NCI-H187 (cell line): ENCODE results near the gene TRANK1.

Source experiments
- DNase-seq, 2 experiments: peaks; one replicate each; lab custom pipeline; 2025; lab: John Stamatoyannopoulos, UW

Gene TRANK1

DNA sequence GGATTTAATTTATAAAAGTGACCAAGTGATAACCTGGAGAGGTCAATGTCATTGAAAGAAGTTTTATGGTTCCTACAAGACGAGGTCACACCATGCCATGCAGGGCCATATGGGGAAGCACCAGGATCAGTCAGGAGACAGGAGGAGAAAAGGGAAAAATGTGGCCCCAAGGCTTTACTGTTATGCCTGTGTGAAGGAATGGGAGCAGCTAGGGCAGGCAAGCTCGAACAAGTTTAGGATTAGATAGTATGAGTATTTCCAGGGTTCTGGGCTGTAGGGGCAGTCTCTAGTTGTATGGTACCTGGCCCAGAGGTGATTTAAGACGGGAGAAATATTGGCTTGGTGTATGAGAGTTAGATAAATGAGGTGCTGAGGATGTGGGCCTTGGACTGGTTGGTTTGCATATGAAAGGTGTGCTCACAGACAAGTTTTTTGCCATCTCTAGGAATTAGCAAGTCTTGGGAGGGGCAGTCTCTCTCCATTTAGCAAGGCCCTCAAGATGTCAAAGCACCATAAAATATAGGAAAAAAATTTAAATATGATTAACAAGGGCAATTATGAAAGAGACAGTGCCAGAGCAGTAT, 144.2 kb downstream of the TRANK1 start:
- no peak for DNase-seq

DNA sequence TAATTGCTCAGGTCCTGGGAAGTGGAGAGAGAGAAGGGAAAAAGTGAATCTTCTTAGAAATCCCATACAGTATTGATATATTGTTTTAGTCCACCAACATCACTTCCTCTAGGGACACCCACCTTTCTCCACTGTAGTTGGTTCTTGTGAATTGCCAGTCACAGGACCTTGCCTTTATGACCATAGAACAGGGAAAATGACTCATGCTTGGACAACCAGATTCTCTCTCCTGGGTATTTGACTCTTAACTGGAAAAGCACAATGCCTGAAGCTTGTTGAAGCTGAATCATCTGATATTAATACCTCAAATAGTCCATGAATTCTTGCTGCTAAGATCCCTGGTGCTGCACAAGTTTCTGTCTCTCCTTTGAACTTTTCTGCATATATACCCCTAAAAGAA, 148.0 kb downstream of the TRANK1 start:
- no peak for DNase-seq

DNA sequence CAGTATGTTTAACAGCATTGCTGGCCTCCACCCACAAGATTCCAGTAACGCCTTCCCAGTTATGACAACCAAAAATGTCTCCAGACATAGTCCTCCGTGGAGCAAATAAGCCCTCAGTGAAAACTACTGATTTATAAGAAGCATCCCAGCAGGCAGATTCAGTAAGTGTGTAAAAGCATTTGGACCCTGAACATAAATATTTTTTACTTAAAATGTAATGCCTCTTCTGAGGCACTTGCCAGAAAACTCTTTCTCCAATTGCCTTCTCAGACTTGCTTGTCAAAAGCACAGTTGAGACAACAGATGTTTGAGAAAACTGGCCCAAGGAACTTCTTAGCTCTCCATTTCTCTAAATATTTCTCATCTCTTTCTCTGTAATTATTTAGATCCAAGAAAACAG, 148.7 kb downstream of the TRANK1 start:
- DNase-seq: no peak

DNA sequence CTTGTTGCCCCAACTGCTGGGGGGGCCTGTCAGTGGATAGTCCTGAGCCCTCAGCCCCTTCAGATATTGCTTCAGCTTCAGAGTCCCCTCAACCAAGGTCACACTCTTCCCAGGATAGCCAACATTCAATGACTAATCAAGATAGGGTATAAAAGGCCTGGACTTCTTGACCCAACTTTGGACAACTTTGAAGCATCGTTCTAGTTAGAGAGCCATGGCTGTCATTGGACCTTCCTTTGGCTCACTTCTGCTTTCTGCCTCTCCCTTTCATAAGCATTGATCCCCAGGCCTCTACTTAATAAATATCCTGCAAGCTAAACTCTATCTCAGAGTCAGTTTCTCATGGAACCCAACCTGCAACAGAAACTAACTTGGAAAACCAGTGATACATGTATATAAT, 149.2 kb downstream of the TRANK1 start:
- DNase-seq: no peak

DNA sequence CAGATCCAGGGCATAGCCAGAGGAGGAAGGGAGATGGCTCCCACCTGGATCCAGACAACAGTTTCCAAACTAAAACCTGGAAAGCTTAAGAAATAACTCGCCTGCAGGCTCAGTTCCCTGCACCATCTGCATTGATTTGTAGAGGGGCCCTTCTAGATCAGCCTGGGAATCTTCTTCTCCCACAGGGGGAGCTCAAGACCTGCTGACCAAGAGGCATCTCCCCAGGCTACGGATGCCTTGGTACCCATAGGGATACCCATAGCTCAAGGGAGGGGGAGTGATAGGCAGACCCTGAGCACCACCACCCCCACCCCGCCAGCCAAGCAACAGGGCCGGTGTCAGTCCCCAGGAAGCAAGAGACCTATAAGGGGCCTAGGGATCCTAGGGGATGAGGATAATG, 152.5 kb downstream of the TRANK1 start:
- peak in 1 of 2 experiments; percentile 34 for DNase-seq

DNA sequence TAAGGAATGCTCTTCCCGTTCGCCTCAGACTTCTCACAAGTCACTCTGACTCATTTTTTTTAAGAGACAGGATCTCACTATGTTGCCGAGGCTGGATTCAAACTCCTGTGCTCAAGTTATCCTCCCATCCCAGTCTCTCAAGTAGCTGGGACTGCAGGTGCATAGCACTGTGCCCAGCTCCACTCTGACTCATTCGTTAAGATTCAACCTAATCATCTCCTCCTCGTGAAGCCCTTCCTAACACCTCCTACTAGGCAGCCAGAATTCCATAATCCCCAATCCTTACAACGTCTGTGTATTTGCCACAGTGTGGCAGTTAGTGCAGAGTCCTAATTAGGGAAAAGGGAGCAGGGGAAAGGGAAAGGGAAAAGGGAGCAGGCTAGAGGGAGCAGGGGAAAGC, 154.1 kb downstream of the TRANK1 start:
- DNase-seq: no peak

DNA sequence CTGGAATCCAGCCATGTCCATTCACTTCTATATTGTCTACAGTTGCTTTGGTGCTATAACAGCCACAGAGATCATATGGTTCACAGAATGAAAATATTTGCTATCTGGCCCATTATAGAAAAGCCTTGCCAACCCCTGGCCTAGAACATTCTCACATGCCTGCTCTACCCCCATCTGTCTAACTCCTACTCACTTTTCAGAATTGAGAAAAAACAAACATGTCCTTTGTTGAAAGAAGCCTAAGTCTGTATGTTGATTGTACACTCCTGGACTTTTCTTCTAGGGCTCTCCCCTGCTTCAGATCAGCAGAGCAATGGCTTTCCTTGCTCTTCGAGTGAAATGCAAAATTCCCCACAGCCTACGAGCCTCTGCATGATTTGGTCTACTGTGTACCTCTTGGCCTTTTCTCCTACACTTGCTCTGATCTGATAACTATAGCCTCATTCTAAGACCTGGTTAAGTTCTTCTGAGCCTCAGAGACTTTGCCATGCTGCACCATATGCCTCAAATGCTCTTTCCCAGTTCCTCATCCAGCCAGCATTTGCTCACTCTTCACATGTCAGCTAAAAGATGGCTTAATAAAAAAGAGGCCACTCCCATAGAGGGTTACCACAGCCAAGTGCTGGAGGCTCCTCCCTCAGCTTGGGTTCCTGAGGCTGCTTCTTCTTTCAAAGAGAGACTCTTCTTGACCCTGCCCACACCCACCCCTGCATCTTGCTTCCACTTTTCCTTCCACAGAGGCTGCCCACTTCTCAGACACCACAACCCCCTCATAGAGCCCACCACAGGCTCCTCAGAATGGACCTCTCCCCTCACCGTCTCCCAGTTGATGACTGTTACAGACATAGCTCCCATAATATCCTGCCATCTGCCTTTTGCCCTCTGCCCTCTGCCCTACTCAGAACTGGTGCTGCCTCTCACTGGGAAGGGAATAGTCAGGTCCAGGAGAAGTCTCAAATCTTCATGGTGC, 157.6 kb downstream of the TRANK1 start:
- no peak for DNase-seq

DNA sequence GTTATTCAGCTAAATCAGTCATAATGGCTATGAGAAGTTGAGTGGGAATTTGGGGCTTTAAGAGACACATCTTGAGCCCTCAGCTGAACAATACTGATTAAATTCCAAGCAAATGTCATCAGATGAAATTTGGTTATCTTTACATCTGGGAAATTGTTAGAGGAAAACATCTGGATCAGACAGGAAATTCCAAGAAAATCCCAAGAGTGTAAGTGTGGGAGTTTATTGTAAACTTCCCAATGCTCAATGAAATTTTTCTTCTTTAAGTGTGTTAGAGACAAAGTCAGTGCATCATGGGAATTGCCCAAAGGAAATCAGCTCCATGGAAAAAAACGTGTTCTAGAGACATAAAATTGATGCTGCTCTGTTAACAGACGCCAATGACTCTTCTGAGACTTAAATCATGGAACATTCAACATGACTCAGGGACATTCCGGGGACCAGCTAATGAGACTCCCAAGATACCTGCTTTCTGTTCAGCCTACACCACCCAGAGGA, 160.7 kb downstream of the TRANK1 start:
- DNase-seq: no peak

DNA sequence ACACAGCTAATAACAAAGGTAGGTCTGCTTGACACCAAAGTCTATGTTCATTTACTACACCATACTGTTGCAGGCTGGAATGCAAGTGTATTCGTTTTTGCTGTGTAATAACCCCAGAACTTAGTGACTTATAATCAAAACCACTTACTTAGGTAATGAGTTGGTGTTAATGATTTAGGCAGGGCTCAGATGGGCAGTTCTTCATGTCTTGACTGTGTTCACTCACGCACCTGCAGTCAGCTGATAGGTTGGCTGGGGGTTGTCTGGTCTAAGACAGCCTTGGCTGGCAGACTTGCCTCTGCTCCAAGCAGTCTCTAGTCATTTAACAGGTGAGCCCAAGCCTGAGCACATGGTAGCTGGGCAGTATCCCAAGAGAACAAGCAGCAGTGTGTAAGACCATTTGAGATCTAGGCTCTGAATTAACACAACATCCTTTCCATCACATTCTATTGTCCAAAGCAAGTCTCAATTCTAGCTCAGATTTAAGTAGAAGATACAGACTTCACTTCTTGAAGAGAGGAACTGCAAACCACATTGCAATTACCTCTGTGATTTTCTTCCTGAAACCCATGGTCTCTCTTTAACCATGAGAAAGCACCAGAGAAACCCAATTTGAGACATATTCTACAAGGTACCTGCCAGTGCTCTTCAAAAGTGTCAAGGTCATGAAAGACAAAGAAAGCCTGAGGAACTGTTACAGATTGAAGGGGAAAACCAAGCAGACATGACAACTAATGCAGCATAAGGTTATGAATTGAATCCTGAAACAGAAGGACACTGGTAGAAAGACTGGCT, 167.2 kb downstream of the TRANK1 start:
- DNase-seq: no peak
